GM12892 (cell line): Measurements from ENCODE around the gene VPS35L.

Experiments used
- DNase-seq: peaks from one replicate; pipeline ENCODE4 v3.0.0; 2011; ENCODE audit not compliant: insufficient read length
- FAIRE-seq: peaks from 2 replicates; lab custom pipeline; 2011; peaks lifted over from hg19 to GRCh38; lab: Jason Lieb, UNC
- POLR2A ChIP-seq: IDR thresholded peaks from 2 replicates; pipeline ENCODE4 v1.6.1; 2011; ENCODE audit warnings: low read depth, low read length, control low read depth
- POLR2AphosphoS5 ChIP-seq: IDR thresholded peaks from 2 replicates; pipeline ENCODE4 v1.6.1; 2011; ENCODE audit warnings: low read depth, low read length, control low read depth
- TAF1 ChIP-seq: IDR thresholded peaks from 2 replicates; pipeline ENCODE4 v1.6.1; 2011; ENCODE audit warnings: low read depth, mild to moderate bottlenecking, control low read depth, low read length, borderline replicate concordance

The VPS35L gene

DNA sequence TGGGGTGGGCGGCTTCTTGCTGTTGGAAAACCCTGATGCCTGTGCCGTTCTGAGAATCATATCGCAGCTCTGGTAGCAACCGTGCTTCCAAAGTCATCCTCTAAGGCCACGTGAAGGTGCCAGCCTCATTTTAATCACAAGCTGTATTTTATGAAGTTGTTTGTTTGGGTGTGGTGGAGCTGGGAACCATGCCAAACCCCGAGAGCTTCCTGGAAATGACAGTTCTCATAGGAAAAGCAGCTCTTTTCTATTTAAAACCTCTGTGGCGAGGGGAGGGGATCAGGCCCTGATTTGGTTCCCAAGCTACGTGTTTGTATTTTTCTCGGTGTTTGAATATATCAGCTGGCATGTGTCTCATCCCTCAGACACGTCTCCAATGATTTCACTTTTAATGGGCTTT lies 140.8 kb downstream of the VPS35L start:
- DNase-seq (no peak), FAIRE-seq (no peak)
- TF ChIP-seq TAF1 (no peak), POLR2AphosphoS5 (no peak), POLR2A (no peak)

GRCh38 chr16:19696961-19697360 lies 141.5 kb downstream of the VPS35L start:
- no peak for DNase-seq
- TF ChIP-seq POLR2A = no peak
- TF ChIP-seq POLR2AphosphoS5 = no peak
- TF ChIP-seq TAF1 = no peak
- FAIRE-seq = no peak

DNA sequence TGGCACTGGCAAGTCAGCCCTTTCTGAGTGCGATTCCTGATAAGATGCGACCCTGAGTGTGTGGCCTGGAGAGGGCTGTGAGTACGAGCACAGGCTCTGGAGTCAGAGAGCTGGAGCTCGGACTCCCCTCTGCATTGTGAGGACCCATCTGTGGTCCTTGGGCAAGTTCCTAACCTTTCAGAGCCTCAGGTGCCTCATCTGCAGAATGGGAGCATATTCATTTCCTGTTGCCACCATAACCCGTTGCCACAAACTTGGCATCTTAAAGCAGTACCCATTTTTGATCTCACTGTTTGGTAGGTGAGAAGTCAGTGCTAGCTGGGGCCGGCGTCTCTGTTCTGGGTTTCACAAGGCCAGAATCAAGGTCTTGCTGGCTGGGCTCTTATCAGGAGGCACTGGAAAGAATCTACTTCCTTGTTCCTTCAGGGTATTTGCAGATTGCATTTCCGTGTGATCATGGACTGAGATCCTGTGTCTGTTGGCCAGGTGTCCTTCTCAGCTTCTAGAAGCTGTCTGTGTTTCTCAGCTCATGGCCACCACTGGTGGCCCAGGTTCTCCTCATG lies 142.3 kb downstream of the VPS35L start:
- FAIRE-seq (no peak), DNase-seq (no peak)
- TF ChIP-seq POLR2AphosphoS5 (no peak), POLR2A (no peak), TAF1 (no peak)

GRCh38 chr16:19698480-19699465 lies 143.3 kb downstream of the VPS35L start:
- FAIRE-seq = no peak
- DNase-seq = no peak
- TF ChIP-seq TAF1 (no peak), POLR2AphosphoS5 (no peak; the same call in 1 of the 2 replicates), POLR2A (no peak)

GRCh38 chr16:19699472-19699871 lies 144.0 kb downstream of the VPS35L start:
- FAIRE-seq = no peak
- DNase-seq = no peak
- no peak for TF ChIP-seq TAF1
- no peak for TF ChIP-seq POLR2A
- no peak for TF ChIP-seq POLR2AphosphoS5

DNA sequence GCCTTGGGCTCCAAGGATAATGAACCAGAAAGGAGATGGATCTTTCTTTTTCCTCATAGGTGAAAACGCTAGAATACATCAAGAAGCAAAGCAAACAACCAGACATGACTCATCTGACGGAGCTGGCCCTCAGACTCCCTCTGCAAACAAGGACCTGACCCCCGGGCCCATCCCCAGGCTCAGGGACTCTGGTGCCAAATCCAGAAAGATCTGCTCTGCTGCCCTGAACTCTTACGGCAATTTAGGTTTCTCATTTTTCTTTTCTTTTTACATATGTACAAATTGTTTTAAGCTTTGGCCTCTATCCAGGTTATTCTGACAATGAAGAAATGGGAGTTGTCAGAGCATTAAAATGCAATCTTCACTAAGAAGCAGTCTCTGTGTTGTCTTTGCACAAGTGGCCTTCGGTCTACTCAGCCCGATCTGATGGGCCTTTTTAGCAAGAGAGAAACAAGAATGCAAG lies 144.8 kb downstream of the VPS35L start:
- no peak for FAIRE-seq

GRCh38 chr16:19701091-19701490 lies 145.6 kb downstream of the VPS35L start:
- FAIRE-seq (no peak), DNase-seq (no peak)
- TF ChIP-seq POLR2A (no peak), TAF1 (no peak), POLR2AphosphoS5 (no peak)

More for the DNA sequence above, 144.8 kb downstream of the VPS35L start:
- DNase-seq = no peak
- TF ChIP-seq POLR2AphosphoS5 (no peak), POLR2A (no peak), TAF1 (no peak)

GRCh38 chr16:19703172-19703889 lies 147.8 kb downstream of the VPS35L start:
- no peak for FAIRE-seq
- DNase-seq = no peak
- TF ChIP-seq POLR2A = no peak
- TF ChIP-seq POLR2AphosphoS5 = no peak
- no peak for TF ChIP-seq TAF1

DNA sequence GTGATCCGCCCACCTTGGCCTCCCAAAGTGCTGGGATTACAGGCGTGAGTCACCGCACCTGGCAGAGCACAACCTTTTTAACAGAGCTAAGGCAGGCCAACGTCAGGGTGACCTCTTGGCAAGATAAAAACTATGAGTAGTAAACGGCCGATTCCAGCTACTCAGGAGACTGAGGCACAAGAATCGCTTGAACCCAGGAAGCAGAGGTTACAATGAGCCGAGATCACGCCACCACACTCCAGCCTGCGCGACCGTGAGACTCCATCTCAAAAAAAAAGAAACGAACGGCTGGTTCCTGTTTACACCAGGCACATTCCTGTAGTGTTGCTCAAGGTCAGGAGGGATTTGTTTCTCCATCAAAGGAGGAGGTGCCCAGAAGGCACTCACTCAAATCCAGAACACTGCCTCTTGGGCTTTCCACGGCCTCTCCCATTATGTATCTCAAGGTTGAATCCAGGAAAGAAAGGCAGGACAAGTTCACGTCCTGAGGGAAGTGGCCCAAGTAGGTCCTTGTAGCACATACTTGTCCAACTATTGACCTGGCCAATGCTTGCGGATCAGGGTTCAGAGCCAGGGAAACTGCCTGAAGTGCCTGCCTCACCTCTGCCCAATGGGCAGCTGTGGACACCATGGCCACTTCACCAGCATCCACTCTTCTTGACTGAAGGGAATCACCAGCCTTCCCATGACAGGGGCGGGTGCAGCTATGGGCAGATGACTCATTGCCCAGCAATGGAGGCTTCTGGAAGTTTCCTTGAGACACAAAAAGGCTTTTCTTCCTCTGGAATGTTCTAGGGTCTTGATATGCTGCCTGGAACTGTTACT lies 149.0 kb downstream of the VPS35L start:
- no peak for TF ChIP-seq TAF1
- TF ChIP-seq POLR2AphosphoS5 = no peak
- TF ChIP-seq POLR2A = no peak
- no peak for DNase-seq
- FAIRE-seq = no peak

- no peak for DNase-seq
- TF ChIP-seq POLR2AphosphoS5 (no peak), TAF1 (no peak), POLR2A (no peak)
- no peak for FAIRE-seq
These were observed 149.6 kb downstream of the VPS35L start for GRCh38 chr16:19705146-19705501.

DNA sequence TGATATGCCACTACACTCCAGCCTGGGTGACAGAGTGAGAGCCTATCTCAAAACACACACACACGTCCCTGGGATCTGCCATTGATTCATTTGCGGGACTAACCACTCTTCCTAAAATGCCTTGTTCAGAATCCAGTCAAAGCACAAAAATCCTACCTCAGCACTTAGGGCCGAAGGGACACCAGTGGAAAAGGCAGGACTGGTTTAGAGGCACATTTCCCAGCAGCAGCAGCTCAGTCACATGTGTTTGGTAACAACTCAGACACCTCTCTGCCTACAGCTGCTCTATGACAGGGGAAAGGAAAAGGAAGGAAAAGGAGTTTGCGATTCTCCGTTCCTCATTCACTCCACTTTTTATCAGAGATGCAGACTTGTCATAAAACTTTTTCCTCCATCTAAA lies 150.3 kb downstream of the VPS35L start:
- FAIRE-seq = no peak
- TF ChIP-seq TAF1 = no peak
- TF ChIP-seq POLR2AphosphoS5 = no peak
- no peak for TF ChIP-seq POLR2A
- DNase-seq = no peak
